NCI-H146 (cell line): ENCODE measurements around the gene CFAP97.
"Not testable (repeated sequence)": the region's sequence is repeated elsewhere in the genome, so short reads cannot be mapped to it uniquely, and the experiment has no call there.

Source experiments
- DNase-seq: peaks from one replicate; lab custom pipeline; 2025; lab: John Stamatoyannopoulos, UW

The CFAP97 gene

GRCh38 chr4:185201977-185202962 lies 1.5 kb downstream of the CFAP97 start:
- no peak for DNase-seq

DNA sequence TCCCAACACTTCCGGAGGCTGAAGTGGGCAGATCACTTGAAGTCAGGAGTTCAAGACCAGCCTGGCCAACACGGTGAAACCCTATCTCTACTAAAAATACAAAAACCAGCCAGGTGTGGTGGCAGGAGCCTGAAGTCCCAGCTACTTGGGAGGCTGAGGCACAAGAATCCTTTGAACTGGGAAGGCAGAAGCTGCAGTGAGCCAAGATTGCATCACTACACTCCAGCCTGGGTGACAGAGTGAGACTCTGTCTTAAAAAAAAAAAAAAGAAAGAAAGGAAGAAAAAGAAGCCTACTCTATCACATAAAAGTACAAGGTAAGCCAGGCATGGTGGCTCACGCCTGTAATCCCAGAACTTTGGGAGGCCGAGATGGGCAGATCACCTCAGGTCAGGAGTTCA lies 5.6 kb downstream of the CFAP97 start:
- not testable (repeated sequence) for DNase-seq

GRCh38 chr4:185196437-185196836 lies 7.4 kb downstream of the CFAP97 start:
- no peak for DNase-seq

- no peak for DNase-seq
These were observed 8.6 kb downstream of the CFAP97 start for GRCh38 chr4:185194924-185195888.

- DNase-seq = no peak
These were observed 11.7 kb downstream of the CFAP97 start for GRCh38 chr4:185192059-185192458.

GRCh38 chr4:185190306-185190856 lies 13.4 kb downstream of the CFAP97 start:
- no peak for DNase-seq

DNA sequence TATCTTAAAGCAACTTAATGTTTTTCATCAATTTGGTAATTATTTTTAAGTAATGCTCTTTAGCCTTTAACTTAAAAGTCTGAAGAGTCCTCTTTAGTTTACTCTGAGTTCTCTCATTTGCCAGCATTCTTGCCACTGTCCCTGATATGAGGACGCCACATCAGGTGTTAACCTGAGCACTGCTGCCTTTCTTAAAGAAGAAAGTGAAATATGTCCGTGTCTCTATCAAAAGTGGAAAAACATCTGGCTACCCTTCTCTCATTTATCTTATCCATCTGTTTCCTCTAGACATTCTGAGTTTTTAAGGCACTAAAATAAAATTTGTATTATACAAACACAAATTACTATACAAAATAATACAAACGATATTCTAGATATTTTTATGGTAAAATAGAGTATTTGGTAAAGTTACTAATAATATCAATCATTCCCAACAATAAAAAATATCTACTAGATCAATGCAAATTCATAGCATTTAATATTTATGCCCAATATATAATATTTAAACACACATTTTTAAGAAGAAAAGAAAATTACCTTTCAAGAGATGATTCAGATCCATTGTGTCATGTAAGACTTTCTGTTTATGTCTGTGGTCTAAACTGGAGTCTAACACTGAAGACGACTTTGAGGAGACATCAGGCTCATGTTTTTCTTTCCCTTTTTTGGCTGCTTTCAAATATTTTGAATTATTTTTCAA lies 14.0 kb downstream of the CFAP97 start:
- DNase-seq = no peak

GRCh38 chr4:185186769-185187168 lies 17.0 kb downstream of the CFAP97 start:
- no peak for DNase-seq

GRCh38 chr4:185183622-185184281 lies 20.0 kb downstream of the CFAP97 start:
- peak; percentile 73 for DNase-seq

DNA sequence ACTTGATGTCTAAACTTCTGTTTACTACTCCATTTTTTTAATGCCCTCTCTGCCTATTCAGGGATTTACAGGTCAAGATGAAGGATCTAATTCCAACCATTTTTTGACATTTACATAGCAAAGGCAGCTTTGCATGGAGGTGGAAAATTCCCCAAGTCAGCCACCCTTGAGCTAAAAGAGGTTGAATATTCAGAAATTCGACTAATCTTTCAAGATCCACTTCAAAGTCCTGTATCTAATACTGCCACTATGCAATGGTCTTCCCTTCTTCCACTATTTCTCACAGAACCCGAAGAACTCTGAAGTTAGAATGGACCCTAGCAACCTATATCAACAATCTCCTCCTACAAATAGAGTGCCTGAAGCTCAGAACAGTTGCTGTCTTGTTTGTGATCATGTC lies 21.6 kb downstream of the CFAP97 start:
- no peak for DNase-seq

DNA sequence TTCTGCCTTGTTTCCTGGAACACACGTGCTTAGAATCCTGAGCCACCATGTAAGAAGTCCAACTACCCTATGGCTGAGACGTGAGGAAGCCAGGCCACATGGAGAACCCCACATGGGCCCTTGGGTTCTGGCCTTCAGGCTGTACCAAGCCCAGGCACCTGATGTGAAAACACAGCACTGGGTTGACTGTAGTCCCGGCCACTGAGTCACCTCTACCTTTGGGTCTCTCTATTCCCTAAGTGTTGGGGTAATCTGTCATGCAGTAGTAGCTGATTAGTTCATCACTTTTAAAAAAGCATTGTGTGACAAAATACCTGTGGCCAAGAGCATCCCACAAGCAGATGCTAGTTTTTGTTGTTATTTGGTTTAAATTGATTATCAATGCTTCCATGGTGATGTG lies 24.3 kb downstream of the CFAP97 start:
- DNase-seq = no peak

GRCh38 chr4:185171373-185172071 lies 32.3 kb downstream of the CFAP97 start:
- DNase-seq = no peak

DNA sequence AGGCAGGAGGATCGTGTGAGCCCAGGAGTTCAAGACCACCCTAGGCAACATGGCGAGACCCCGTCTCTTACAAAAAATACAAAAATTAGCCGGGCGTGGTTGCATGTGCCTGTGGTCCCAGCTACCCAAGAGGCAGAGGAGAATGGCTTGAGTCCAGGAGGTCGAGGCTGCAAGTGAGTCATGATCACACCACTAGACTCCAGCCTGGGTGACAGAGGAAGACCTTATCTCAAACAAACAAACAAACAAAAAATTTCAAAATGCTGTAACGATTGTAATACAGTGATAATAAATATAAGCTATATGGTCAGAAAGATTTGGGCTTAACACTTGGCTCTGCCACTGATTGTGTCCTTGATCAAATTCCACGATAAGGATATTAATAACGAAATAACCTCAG lies 36.6 kb downstream of the CFAP97 start:
- DNase-seq = no peak

DNA sequence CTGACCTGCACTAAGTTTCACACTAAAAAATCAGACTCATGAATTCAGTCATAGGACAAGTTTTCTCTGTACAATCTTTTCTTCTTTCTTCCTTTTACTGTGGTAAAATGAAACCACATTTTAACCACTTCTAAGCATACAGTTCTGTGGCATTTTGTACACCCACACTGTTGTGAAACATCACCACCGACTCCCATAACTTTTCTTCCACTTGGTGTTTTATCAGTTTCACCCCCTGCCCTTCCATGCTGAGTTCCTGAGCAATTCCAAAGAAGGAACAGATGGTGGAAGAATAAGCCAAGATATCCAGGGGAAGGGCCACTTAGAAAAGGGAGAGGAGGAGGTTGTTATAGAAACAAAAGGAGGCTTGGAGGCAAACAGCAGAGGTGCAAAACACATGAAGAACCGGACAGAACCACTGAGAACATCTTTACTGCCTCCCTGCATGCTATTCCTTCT lies 38.2 kb downstream of the CFAP97 start:
- no peak for DNase-seq

DNA sequence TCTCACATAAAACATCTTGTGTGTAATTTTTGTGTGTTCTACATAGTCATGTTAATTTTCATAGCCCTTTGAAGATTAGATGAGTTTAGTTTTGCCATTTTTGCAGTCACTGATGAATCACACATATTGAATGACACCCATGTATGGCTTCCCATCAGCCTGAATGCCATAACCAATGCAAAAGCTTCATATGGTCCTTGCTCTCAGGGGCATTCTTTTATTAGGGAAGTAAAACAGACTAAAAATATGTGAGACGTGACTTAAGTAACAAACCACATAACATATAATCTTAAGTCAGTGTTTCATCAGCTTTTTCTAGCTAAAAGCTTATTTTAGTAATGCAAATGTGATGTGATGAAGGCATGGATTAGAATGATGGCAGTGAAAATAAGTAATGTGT lies 52.5 kb downstream of the CFAP97 start:
- no peak for DNase-seq

GRCh38 chr4:185149392-185149791 lies 54.4 kb downstream of the CFAP97 start:
- DNase-seq = no peak

GRCh38 chr4:185145572-185145971 lies 58.2 kb downstream of the CFAP97 start:
- no peak for DNase-seq

GRCh38 chr4:185144601-185145240 lies 59.1 kb downstream of the CFAP97 start:
- no peak for DNase-seq

DNA sequence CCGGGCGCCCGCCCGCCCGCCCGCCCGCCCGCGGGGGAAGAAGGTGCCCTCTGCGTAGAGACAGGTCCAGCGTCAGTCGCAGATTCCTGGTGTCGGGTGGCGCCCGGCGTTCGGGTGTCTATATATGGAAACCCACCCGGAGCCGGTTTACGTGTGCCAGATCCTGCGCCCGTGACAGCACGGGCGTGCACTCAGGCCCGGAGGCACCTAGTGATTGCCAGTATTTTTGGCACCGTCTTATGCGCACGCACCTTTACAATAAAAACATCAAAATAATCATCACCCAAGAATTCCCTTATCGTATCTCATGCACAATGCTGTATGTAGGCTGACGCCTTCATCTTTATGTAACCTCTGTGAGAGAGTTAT lies 60.2 kb downstream of the CFAP97 start:
- peak; percentile 20 for DNase-seq
